GM18861 (cell line): ENCODE data around the gene SMIM21.

ENCODE experiments used
- ATAC-seq: cut with Tn5 transposase; IDR thresholded peaks from one replicate; pipeline ENCODE4 v1.9.1; 2021; ENCODE audit not compliant: unreplicated experiment

Gene SMIM21

DNA sequence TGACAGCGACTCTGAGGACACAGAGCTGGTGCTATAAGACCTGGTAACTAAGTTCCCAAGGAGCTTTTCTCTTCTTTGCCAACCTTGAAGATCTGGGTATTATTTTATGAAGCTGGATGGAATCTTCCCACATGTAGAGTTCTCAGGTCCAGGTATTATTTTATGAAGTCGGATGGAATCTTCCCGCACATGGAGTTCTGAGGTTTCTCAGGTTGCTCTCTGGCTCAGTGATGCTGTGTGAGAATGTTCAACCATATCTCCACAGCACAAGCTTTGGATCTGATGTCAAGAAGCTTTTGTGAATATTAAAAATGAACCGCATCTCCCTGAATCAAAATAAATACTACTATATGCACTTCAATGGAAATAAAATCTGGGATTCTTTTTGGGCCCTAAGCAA lies at the start of gene SMIM21:
Gene SMIM21, minus strand, starts transcription at position 101 of the 400 bp plus-strand sequence. CDS start 140 bp downstream, outside the sequence.
- no peak for ATAC-seq

GRCh38 chr18:75475228-75475627 lies 47.7 kb upstream of the SMIM21 start:
- no peak for ATAC-seq

GRCh38 chr18:75474332-75474731 lies 46.8 kb upstream of the SMIM21 start:
- ATAC-seq = no peak

- ATAC-seq = no peak
Measured at GRCh38 chr18:75473316-75473715, 45.8 kb upstream of the SMIM21 start.

GRCh38 chr18:75472906-75473305 lies 45.4 kb upstream of the SMIM21 start:
- no peak for ATAC-seq

DNA sequence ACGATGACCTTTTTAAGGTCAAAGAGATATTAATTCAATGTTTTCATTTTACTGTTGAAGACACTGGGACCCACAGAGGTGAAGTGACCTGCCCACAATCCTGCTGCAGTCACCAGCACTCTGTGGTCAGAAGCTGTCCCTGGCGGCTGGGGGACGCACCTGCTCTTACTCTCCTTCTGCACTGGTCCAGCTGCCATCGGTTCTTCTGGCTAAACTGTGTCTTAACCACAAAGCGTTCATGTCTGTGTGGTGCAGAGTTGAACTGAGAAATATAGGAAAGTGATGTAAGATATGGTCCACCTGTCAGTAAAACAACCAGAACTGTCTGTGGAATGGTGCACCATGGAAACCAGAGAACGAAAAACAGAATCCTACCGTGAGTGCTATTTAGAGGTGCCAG lies 44.9 kb upstream of the SMIM21 start:
- no peak for ATAC-seq

DNA sequence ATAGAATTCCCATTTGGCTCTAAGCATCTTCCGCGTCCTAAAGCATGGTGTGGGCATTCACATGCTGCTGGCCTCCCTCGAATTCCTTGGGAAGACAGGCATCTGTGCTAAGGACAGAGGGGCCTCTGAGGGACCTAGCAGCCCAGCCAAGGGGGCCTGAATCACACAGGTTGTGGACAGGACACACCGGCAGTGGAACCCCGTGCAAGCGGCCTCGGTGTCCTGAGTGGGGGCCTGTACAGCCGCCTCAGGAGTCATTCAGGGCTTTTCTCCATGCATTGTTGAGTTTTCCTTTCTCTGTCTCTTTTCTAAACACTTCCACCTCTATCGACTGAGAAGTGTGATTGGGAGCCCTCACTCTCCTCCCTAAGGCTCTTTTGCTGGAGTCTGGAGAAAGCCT lies 44.3 kb upstream of the SMIM21 start:
- no peak for ATAC-seq

GRCh38 chr18:75467851-75468250 lies 40.3 kb upstream of the SMIM21 start:
- no peak for ATAC-seq

DNA sequence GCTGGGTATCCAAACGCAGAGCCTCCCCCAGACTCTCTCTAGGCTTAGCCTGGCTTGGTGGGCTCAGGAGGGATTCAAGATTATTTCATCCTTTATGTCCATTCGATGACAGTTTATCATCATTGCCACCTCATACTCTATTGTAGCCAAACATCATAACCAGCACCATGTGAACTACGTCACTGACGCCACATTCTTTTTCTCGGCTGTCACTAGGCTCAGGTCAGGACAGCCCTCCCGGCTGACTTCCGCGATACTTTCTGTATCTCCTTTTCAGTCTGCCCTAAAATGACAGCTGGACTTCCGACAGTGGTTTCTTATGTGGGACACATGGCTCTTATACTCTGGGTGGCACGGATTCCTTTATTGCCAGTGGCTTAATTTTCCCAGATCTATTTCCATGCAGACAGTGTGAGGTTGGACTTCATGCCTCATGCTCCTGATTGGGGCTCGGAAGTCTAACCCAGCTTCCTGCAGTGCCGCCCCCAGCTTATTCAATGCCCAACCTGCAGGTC lies 39.8 kb upstream of the SMIM21 start:
- no peak for ATAC-seq

- ATAC-seq = no peak
Measured at GRCh38 chr18:75464356-75464755, 36.9 kb upstream of the SMIM21 start.

DNA sequence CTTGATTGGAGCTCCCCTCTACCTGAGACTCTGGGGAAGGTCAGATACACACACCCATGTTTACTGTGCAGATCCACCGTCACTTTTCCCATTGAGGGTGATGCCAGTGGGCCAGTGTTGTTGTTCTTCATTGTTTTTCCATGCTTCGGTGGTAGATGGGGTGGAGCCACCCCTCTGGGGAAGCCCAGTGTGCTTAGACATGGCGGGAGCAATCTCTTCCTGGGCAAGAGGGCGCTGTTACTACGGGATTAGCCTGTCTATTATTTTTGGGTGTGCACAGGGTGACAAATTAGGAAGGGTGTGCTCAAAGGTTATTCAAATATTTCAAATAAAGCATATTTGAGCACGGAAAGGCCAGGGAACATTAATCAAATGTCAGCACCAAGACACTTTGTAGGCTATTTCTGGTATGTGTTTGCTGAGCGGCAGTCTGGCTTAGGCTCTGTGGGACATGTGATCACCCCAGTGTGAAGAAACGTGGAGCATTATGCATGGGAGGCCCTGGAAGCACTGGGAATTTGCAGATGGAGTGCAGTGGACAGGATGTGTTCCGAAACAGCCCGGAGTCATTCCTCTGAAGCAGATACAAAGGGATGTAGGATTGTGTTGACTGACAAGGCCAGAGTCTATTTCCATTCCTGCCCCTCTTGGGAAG lies 34.8 kb upstream of the SMIM21 start:
- no peak for ATAC-seq

- ATAC-seq = no peak
Measured at GRCh38 chr18:75456199-75456631, 28.7 kb upstream of the SMIM21 start.

- ATAC-seq = no peak
Measured at GRCh38 chr18:75455249-75456198, 28.0 kb upstream of the SMIM21 start.

DNA sequence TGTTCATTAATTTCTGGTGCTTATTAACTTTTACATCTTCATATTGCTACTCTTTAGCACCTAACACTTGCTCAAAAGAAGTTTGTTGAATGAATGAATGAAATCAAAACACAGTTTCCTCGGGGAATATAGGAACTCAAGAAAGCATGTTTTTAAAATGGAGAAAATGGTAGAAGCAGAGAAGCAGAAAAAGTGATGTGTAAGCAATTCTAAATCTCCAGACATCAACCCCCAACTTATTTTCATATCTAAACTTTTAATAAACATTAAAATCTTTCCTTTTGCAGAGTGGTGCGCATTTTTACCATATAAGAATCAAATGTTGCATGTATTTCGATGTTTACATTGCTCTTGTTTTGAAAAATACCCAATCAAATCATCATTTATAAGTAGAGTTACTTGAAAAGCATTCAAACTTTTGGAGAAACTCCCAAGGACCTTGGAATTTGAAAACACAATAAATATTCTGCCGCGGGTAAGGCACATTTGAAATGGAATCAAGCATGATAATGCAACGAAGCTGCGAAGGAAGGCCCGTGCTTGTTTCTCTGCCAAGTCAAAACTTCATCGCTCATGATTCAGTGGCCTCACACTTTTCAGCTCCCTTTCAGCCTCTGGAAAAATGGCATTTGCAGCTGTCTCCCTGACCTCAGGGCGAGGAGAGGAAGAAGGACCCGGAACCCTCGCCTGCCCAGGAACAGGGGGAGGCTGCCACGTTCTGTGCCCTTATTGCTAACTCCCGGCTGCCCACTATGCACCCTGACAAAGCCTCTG lies 26.7 kb upstream of the SMIM21 start:
- ATAC-seq = no peak

- ATAC-seq = no peak
Measured at GRCh38 chr18:75450906-75451305, 23.4 kb upstream of the SMIM21 start.

- no peak for ATAC-seq
Measured at GRCh38 chr18:75441896-75442295, 14.4 kb upstream of the SMIM21 start.

GRCh38 chr18:75439348-75439747 lies 11.8 kb upstream of the SMIM21 start:
- ATAC-seq = no peak

DNA sequence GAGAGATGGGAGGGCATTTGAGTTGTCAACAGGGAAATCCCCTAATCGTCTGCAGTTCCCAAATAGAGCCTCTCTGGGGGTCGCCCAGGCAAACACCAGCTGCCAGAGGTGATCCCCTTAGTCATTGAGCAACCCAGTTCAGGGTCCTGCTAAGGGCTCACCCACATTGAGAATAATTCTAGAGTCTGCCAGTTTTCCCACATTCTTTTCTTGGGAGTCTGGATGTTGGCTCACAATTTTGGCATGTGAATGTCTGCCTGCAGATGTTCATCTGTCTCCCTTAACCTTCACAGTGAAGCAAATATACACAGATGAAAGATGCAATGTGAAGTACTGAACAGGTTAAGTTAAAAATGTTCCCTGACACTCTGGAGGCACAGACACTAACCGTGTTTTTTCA lies 11.4 kb upstream of the SMIM21 start:
- no peak for ATAC-seq

- ATAC-seq = no peak
Measured at GRCh38 chr18:75437979-75438378, 10.5 kb upstream of the SMIM21 start.

- no peak for ATAC-seq
Measured at GRCh38 chr18:75433098-75433497, 5.6 kb upstream of the SMIM21 start.

DNA sequence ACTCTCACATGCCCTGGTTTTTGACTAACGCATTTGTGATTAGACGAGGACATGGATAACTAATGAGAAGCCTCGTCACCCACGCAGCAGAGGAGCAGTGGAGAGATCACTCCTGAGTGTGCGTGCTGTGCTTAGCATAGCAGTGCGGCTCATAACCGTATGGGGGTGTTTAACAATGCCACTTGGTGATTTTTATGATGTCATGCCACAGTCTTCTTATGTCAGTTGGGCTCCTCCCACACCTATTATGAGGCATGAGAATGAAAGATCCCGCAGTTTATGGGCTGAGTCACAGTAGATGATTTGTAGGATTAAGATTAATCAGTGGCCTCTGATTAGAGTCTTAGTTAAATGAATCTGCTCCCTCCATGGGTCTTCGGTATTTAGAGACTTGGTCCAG lies 2.5 kb upstream of the SMIM21 start:
- no peak for ATAC-seq
